OCI-LY7 (cell line): ENCODE results near the gene HEPN1.

Experiments used
- CTCF ChIP-seq: fragments of 200-600 bp; sonication (generic); conservative IDR thresholded peaks from 2 replicates; pipeline ENCODE4 v1.5.1; 2014; ENCODE audit warnings: mild to moderate bottlenecking, antibody characterized with exemption, low read length, moderate library complexity, mixed read lengths
- EZH2phosphoT487 ChIP-seq: fragments of 200-600 bp; sonication (generic); IDR thresholded peaks from 2 replicates; pipeline ENCODE4 v1.6.1; 2018; ENCODE audit warnings: low read depth, borderline replicate concordance, mild to moderate bottlenecking, mixed run types, antibody characterized with exemption, low read length, moderate library complexity, mixed read lengths

DNA sequence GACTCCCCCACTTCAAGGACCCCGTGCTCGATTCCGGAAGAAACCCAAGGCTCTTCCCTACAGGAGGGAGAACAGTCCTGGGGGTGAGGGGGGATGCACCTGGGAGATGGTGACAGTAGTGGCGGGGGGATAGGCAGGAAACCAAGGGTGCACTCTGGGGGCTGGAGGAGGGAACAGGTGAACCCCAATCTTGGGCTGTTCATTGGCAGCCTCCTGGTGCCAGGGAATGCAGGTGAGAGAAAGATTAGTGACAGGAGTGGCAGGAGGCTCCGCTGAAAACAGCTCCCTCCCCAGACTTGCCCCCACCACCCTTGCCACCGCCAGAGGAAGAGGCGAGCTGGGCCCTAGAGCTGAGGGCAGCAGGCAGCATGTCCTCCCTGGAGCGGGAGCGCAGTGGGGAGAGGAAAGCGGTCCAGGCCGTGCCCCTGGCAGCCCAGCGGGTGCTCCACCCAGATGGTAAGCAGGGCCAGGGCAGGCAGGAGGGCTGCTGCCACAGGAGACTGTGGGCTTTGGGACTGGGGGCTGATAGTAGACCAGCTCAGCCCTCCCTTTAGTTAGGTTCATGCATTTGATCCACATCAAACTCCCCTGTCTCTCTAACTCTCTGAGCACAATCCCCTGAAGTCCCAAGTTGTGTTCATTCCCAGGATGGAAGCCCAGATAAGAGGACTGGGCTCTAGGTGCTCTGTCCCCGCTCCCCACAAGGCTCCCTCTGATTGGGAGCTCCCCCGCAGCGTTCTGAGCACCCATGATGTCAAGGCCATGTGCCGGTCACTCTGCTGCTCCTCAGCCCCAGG, 39.4 kb upstream of the HEPN1 start:
- no peak for TF ChIP-seq CTCF
- no peak for TF ChIP-seq EZH2phosphoT487
